Neural progenitor cell (in vitro differentiated cells): ENCODE measurements around the gene PTPN14.

Experiments
- EZH2 ChIP-seq: fragments of 200-600 bp; sonication (generic); IDR thresholded peaks from 2 replicates; pipeline ENCODE4 v1.6.1; 2017; ENCODE audit warnings: antibody characterized with exemption, mild to moderate bottlenecking, moderate library complexity
- TF ChIP-seq, protein P1 (sequence below): fragments of 200-600 bp; sonication (generic); IDR thresholded peaks from 2 replicates; pipeline ENCODE4 v1.5.1; 2017; ENCODE audit warnings: antibody characterized with exemption, mild to moderate bottlenecking

DNA sequence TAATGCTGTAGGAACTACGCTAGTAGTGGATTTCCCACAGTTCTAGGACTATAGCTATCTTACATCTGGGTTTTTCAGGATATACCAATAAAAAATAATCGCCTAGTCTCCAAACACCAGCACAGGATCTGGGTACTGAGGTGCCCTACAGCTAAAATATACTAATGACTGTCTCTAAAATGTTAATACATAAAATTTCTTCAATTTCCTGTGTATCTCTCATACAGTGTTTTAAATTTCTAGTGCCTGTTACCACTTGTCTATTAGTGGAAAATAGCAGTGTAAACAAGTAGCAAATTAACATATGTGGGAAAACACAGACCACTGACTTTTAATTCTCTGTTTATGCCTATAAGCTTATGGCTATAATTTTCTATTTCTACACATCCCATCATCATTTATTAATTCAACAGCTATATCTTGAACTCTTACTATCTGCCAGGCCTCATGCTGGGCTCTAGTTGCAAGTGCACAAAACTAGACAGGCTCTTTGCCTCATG lies 16.1 kb upstream of the PTPN14 start:
- TF ChIP-seq, protein P1, sequence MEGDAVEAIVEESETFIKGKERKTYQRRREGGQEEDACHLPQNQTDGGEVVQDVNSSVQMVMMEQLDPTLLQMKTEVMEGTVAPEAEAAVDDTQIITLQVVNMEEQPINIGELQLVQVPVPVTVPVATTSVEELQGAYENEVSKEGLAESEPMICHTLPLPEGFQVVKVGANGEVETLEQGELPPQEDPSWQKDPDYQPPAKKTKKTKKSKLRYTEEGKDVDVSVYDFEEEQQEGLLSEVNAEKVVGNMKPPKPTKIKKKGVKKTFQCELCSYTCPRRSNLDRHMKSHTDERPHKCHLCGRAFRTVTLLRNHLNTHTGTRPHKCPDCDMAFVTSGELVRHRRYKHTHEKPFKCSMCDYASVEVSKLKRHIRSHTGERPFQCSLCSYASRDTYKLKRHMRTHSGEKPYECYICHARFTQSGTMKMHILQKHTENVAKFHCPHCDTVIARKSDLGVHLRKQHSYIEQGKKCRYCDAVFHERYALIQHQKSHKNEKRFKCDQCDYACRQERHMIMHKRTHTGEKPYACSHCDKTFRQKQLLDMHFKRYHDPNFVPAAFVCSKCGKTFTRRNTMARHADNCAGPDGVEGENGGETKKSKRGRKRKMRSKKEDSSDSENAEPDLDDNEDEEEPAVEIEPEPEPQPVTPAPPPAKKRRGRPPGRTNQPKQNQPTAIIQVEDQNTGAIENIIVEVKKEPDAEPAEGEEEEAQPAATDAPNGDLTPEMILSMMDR: no peak
- no peak for TF ChIP-seq EZH2
